Glomerular endothelial cell (primary cell): ENCODE measurements around the gene COX14. TPM values are rescaled to one million over a fixed set of nuclear protein-coding genes. Genes with fewer than 3 reads are reported as not detected.
"Not testable (repeated sequence)": the region's sequence is repeated elsewhere in the genome, so short reads cannot be mapped to it uniquely, and the experiment has no call there.

Source experiments
- DNase-seq: peaks from one replicate; pipeline ENCODE4 v3.0.0-alpha.2; 2011; ENCODE audit warnings: low read depth, low spot score; ENCODE audit errors: extremely low read depth
- total RNA-seq: library from RNA; depleted of rRNA; stranded (reverse); fragments of >200 nt; gene quantifications from 2 replicates; pipeline ENCODE4 v1.2.3, GENCODE V29; 2015

The COX14 gene
- total RNA-seq, 1 donor from 2014 or later, result 46.4 TPM

DNA sequence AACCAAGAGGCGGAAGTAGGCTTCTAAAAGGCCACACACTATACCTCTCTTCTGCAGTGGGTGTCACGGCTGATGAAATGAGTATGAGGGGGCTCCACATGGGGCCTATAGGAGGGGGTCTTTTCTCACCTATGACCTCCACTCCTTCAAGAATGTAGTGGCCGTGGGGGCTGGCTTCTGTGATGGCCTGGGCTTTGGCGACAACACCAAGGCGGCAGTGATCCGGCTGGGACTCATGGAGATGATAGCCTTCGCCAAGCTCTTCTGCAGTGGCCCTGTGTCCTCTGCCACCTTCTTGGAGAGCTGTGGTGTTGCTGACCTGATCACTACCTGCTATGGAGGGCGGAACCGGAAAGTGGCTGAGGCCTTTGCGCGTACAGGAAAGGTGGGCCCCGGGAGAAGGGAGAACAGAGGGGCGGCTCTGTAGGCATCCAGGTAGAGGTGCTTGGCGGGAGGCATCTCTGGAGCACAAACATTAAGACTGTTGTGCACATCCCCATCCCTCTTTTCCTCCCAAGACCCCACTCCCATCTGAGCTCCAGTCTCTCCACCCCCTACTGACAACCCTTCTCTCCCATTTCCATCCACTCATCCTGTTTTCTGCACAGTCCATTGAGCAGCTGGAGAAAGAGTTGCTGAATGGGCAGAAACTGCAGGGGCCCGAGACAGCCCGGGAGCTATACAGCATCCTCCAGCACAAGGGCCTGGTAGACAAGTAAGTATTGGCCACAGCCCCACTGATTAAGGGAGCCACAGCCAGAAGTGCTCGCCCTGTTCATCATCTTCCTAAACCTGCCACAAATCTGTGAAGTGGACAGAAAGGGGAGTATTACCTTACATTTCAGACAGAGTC is 4.4 kb upstream of the COX14 start:
- no peak for DNase-seq

DNA sequence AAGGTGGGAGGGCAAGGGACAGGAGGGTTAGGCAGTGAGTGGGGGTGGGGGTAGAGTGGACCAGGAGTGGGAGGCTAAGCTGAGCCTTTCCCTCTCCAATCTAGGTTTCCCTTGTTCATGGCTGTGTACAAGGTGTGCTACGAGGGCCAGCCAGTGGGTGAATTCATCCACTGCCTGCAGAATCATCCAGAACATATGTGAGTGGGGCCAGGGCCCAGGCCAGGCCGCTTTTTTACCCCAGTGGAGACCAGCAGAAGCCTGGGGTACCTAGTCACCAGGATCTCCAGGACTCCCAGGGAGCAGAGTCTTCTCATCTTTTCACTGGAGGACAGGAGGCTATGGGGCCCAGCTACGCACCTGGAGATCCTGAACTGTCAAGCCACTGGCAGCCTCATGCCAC is 2.7 kb upstream of the COX14 start:
- no peak for DNase-seq

DNA sequence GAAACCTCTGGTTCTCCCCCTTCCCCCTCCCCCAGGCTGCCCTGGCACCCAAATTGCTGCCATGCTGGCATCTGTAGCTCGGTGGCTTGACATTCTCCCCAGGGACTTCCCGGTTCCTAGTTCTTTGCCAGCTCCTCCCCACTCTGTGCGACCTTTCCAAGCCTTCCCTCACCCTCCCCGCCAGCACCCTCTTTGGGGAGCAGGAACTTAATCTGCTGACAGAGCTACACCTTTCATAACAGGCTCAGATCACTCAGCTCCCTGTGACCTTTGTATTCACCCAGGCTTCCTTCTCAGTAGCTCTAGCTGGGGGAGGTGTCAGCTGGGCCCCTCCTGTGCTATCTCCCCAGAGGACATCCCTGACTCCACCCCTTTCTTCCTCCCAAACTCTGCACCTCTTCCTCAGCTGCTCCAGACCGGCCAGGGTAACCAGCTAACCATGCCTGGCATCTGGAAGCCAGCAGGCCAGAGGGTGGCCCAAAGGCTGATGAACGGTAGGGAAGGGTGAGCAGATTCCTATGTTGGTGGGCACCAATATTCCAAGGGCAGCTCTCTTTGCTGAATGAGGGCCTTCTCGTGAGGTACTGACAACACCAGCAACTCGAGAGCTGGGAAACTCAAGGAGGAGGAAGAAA is 1.8 kb upstream of the COX14 start:
- DNase-seq, result no peak

DNA sequence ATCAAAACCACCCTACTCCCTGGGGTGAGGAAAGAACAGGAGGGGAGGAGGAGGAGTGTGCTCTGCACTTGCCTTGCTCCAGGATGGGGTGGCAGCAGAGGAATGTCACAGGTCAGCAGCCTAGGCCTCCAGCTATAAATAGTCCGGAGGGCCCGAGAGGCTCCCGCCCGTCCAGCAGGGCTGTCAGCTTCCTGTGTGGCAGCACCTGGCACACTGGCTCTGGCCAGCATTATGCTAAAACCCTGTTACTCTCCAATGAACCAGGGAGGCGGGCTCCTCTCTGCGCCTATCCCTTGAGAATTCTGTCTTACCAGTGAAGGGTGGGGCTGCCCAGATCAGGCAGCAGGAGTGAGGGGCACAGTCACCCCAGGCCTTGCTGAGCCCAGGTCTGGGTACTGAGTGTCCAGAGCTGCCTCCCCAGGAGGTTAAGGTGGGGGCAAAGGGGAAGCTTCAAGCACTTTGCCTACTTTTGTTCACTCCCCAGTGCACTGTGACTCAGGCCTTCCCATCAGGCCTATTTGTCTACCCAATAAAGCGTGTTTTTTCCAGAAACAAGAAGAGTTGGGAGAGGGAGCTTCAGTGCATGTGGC is 1.2 kb upstream of the COX14 start:
- no peak for DNase-seq

DNA sequence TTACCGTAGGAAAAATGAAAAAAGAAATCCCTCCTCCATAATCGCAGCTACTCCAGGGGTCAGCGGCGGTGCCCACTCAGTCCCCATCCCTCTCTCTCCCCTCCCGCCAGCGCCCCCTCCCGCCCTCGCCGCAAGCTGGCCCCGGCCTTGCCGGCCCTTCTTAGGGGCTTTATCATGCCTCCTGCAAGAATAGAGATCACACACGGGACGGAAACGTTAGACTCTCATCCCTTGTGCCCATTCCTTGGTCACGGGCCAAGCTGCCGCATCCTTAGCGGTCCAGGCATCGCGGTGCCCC is 692 bp upstream of the COX14 start:
- DNase-seq, result no peak

DNA sequence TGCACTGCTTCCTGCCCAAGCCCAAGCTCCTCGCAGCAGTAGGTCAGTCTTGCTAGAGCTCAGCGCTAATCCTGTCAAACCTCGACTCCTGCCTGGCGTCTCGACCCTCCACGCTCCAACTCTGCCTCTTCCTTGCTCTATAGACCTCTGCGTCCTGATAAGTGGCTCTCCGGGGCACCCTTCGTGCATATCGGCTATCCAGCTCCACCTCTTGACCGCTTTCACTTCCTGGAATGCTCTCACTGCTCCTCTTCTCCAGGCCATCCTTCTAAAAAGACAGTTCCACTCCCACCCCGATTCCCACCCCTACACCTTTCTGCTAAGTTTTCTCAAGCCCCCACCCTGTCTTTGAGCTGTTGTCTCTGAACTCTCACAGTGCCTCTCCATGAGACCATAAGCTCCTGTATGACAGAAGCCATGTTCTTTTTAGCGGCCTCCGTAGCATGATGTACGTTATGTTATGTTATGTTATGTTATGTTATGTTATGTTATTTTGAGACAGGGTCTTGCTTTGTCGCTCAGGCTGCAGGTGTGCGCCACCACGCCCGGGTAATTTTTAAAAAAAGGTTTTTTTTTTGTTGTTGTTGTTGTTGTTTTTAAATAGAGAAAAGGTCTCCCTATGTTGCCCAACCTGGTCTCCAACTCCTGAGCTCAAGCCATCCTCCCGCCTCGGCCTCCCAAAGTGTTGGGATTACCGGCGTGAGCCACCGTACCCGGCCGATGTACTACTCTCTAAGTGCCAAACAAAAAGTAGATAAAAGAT is 601 bp downstream of the COX14 start:
- DNase-seq, result no peak

DNA sequence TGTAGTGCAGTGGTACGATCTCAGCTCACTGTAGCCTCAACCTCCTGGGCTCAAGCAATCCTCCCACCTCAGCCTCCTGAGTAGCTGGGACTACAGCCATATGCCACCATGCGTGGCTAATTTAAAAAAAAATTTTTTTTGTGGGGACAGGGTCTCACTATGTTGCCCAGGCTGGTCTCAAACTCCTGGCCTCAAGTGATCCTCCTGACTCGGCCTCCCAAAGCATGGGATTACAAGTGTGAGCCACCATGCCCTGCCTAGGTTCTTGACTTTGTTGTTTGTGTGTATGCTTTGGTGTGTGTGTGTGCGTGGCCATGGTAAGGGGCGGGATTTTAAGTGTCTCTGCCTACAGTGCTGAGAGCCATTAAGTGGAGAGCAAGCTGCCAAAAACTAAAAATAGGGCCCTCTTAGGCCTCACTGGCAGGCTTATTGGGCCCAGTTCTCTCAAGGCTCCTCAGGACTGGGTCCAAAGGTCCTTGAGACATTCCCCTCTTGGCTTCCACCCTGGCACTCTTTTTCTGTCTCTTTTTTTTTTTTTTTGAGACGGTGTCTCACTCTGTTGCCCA is 5.1 kb downstream of the COX14 start:
- no peak for DNase-seq

DNA sequence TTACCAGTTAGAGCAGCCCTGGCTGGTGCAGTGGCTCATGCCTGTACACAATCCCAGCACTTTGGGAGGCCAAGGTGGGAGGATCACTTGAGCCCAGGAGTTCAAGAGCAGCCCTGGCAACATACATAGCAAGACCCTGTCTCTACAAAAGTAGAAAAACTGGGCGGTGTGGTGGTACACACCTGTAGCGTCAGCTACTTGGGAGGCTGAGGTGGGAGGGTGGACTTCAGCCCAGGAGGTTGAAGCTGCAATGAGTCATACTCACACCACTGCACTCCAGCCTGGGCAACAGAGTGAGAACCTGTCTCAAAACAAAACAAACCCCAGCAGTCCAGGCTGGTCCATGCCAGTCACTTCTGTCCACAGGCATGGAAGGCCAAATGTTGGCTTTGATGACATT is 7.4 kb downstream of the COX14 start:
- no peak for DNase-seq

DNA sequence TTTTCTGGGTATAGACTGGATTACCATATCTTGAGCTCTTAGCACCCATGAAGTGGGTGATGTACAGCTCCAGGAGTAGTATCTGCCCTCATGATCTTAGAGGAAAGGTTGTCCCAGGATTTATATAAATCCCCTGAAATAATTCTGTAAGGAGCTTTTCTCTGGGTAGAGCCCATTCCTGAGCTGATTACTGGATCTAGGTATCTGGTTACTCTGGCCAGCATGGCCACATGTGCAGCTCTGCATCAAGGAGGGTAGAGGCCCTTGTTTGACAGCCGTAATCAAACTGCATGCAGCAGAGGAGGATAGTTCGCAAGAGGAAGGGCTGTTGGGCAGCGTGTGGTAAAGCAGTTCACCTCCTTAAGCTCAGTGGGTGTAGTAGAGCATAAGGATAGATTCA is 8.5 kb downstream of the COX14 start:
- no peak for DNase-seq

DNA sequence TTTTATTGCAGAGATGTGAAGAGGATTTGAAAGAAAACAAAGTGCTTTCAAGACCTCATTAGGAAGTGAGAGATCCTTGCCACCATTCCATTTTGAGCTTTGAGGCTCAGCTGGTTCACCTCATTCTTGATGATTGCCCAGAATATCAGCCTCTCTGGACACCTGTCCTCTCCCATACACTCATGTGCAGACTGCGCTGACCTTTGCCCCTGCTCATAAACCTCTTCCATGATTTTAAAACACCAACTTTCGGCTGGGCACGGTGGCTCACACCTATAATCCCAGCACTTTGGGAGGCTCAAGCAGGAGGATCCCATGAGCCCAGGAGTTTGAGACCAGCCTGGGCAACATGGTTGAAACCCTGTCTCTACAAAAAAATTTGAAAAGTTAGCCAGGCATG is 8.9 kb downstream of the COX14 start:
- DNase-seq, result no peak

DNA sequence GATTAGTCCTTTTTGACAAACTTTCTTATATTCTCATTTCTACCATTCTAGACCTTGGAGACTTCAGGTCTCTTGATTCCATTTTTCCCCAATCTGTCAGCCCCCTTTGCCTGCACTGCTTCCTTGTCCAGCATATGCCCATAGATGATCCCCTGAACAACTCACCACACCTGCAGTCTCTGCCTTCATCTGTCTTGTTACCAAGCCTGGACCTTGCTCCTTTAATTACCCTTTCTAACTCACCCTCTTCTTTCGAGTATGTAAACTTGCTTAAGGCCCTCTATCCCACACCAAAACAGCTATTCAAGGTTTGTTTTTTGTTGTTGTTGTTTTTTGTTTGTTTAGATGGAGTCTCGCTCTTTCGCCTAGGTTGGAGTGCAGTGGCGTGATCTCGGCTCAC is 9.6 kb downstream of the COX14 start:
- DNase-seq, result no peak

DNA sequence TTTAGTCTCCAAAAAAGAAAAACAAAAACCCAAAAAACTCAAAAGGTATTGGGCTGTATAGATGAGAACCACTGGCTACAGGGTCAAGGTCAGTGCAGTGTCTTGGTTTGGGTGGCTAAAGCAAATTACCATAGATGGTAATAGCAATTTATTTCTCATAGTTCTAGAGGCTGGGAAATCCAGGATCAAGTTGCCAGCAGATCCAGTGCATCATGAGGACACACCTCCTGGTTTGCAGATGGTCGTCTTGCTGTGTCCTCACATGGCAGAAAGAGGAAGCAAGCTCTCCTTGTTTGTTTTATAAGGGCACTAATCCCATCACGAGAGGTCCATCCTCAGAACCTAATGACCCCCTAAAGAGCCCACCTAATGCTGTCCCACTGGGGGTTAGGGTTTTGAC is 11.2 kb downstream of the COX14 start:
- no peak for DNase-seq

DNA sequence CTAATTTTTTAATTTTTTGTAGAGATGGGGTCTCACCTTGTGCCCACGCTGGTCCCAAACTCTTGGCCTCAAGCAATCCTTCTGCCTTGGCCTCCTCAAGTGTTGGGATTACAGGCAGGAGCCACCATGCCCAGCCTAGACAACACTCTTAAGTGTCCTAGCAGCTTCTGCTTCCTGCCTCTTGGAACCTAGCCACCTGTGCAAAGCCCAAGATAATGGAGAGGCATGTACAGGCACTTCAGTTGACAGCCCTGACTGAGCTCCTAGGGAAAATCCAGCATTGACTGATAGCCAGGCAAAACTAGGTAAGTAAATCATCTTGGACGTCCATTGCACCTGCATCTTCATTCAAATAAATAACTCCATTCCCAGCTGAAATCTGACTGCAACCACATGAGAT is 15.5 kb downstream of the COX14 start:
- DNase-seq, result no peak

DNA sequence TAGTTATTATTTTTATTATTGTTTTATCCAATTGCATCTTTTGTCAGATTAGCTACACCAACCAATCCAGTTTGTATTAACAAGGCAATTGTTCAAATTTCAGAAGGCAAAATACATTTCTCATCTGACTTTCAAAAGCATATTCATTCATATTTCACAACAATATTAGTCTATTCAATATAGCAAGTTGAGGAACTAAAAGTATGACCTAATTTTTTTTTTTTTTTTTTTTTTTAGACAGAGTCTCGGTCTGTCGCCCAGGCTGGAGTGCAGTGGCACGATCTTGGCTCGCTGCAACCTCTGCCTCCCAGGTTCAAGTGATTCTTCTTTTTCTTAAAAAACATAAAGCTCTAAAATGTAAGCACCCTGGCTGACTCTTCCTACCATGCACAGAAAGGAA is 17.3 kb downstream of the COX14 start:
- DNase-seq, result no peak

DNA sequence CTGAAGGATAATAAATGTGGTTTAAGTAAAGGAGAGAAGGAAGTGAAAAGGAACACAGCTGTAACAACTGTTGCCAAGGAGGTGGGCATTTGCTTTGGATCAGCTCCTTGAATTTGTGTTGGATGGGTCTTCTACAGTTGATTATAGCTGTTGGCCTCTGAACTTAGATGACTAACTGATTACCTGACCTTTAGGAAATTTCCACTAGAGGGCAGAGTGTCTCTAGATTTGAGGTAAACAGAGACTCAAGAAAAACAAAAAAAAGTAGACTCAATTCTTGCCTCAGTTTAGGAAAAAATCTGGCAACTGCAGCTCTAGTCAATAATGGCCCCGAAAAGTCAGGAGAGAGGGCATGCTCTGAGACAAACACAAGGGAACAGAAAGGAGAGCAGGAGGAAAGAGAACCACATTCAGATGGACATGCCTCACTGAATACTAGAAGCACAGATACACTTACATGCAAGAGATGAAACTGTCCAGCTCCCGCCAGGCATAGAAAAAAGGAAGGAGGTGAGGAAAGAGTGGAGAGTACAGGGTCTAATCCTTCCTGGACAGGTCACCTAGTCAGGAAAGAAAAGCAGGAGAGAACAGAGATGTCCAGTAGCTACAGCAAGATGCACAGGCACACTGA is 20.6 kb downstream of the COX14 start:
- DNase-seq, result no peak

DNA sequence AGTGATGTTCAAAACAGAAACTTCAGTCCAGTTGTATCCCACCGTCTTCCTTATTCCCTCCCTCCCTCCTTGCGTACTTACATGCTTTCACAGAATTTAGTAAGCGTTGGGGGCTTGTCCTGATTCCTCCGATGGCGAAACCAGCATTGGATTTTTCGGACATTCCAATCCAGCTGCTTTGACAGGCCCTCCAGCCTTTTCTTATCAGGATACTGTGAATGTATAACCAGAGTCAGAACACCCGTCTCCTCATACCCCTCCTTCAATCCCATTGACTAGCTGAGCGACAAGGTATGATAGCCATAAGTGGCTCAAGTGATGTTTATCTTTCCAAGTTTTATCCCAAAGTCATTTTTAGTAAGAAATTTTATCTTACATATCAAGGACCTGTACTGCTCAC is 31.0 kb downstream of the COX14 start:
- DNase-seq, result no peak

DNA sequence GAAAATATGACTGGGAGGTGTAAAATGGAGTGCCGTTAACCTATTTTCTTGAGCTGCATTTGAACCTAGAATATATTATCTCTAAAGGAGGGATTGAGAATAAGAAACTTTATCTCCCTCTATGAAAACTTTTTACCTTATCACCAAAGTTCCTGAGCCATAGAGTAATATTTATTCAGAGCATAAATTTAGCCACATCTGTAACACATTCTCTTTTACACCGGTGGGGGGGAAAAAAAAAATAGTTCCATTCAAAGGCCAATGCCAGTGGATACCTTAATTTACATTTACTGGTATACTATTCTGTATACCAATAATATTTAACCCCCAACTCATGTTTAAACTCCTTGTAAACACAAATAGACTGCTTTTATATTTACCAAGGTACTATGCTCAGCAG is 33.4 kb downstream of the COX14 start:
- no peak for DNase-seq

DNA sequence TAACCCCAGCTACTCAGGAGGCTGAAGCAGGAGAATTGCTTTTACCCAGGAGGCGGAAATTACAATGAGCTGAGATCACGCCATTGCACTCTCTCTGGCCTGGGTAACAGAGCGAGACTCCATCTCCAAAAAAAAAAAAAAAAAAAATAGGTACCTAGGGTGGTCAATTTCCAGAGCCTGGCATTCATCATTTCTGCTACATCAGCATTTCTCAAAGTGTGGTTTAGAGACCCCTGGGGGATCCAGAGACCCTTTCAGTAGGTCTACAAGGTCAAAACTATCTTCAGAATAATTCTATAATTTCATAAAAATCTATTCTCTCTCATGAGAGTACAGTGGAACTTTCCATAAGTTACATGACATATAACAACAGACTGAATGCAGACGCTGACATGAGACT is 35.2 kb downstream of the COX14 start:
- no peak for DNase-seq

DNA sequence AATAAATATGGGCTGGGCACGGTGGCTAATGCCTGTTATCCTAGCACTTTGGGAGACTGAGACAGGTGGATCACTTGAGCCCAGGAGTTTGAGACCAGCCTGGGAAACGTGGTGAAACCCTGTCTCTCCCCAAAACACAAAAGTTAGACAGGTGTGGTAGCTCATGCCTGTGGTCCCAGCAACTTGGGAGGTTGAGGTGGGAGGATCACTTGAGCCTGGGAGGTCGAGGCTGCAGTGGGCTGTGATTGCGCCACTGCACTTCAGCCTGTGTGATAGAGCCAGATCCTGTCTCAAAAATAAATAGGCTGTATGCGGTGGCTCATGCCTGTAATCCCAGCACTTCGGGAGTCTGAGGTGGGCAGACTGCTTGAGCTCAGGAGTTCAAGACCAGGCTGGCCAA is 36.0 kb downstream of the COX14 start:
- not testable (repeated sequence) for DNase-seq

DNA sequence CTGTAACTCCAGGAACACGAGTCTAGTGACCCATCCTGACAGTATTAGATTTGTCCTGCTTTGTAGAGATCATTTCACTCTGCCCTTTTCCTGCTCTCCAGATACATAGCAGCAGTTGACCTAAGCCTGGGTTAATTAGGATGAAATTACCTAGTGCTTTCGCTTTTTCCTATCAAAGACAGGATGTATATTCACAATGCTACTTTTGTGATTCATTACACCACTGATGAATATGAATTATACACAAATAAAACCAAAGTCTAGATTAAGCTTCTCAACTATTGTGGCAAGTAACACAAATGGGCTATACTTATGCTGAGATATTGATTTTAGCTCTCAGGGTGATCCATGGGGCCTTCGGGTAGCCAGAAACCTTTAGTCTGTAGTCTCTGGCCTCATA is 37.3 kb downstream of the COX14 start:
- DNase-seq, result no peak
